Amniotic epithelial cell (primary cell): ENCODE data around the gene GBGT1.
"Not testable (repeated sequence)": the region's sequence is repeated elsewhere in the genome, so short reads cannot be mapped to it uniquely, and the experiment has no call there.

Experiments
- DNase-seq: peaks from one replicate; pipeline ENCODE4 v3.0.0-alpha.2; 2010; ENCODE audit warnings: low read depth

Gene GBGT1

DNA sequence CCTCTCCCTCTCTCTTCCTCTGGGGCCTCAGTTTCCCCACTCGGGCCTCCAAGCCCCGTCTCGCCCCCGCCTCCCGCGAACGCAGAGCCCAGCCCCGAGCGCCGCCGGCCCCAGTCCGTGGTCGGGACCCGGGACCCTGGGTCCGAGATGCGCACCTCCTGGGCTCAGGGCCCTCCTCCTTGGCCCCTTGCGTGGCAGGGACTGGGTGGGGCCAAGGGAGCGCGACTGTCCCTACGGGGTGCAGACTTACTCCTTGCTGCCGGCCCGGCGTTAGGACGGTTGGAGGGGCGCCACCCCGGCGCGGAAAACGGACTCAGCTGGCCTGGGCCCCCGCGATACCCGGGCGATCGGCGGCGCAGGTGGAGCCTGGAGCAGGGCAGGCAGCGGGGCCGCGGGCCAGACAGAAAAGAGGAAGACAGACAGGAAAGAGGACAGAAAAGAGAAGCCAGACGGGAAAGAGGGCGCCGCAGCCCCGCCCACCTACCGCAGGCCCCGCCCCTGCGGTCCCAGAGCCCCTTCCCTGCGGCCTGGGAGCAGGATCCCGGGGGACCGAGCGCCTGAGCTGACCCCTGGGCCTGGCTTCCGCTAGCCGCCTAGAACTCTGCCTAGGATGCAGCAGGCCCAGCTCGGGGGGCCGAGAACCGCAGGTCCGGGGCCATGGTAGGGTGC, at the start of gene GBGT1:
TSS of gene GBGT1 (minus strand) at position 411 of the 669 bp plus-strand sequence. CDS start 1,502 bp downstream, outside the sequence.
- peak; percentile 22 for DNase-seq

GRCh38 chr9:133210609-133211008, 46.9 kb upstream of the GBGT1 start:
- no peak for DNase-seq

- DNase-seq = no peak
Measured at GRCh38 chr9:133210202-133210532, 46.5 kb upstream of the GBGT1 start.

DNA sequence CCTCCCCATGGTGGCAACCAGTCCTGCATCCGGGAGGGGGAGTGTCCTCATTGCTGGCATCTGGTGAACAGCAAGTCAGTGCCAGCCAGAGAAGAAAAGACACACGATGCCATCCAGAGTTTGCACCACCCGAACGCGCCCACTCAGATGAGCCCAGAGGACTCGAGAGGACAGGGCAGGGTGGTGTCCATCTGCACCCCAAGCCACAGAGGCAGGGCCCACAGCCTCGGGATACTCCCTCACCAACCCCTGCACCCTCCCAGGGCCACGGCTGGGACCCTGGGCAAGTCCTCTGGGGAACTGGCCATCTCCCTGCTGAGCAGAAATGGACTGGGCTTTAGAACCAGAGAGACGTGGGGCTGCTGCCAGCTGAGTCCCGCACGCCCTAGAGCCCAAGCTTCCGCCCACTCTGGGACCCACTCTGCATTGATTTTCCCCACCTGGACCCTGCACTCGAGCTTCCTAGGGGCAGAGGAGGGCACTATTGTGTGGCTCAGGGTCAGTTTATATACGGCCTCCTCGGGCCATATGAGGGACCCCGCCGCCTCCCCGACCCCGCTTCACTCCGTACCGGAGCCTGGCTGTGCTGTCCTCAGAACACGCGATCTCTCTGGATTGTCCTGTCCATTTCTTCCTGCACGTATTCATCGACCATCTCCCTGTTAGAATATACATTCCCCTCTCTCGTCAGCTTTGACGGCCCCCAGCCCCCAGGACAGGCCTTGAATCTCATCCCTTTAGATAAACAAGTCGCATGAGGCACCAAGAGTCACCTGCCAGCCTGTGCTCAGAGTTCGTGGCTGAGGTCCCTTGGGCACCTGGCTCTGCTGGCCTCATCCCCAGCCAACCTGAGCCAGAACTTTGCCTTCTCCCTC, 45.9 kb upstream of the GBGT1 start:
- DNase-seq = not testable (repeated sequence)

GRCh38 chr9:133208880-133209300, 45.2 kb upstream of the GBGT1 start, which contains the start of gene OBP2B:
TSS of gene OBP2B (minus strand) at chr9:133209250. CDS start at chr9:133209199, 51 bp downstream.
- not testable (repeated sequence) for DNase-seq

- not testable (repeated sequence) for DNase-seq
Measured at GRCh38 chr9:133208171-133208879, 44.6 kb upstream of the GBGT1 start.

DNA sequence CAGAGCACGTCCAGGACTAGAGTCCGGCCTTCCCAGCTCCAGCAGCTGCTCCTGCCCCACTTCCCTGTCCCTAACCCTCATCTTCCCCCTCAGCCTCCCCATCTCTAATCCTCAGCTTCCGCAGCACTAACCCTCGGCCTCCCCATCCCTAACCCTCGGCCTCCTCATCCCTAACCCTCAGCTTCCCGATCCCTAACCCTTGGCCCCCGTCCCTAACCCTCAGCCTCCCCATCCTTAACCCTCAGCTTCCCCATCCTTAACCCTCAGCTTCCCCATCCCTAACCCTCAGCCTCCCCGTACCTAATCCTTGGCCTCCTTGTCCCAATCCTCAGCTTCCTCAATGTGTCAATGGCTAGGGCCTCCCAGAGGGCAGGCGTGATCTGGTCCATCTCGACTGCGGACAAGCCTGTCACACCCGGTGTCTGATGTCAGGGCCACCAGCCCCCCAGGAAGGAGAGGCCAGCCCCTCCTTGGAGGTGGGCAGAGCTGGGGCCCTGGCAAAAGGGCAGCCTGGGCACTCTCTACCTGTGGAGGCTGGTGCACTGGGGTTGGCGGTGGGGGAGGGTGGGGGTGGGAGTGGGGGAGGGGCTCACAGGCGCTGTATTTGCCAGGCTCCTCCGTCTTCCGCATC, 43.9 kb upstream of the GBGT1 start:
- DNase-seq = no peak

- no peak for DNase-seq
Measured at GRCh38 chr9:133207021-133207531, 43.4 kb upstream of the GBGT1 start.

- no peak for DNase-seq
Measured at GRCh38 chr9:133205996-133206931, 42.5 kb upstream of the GBGT1 start.

DNA sequence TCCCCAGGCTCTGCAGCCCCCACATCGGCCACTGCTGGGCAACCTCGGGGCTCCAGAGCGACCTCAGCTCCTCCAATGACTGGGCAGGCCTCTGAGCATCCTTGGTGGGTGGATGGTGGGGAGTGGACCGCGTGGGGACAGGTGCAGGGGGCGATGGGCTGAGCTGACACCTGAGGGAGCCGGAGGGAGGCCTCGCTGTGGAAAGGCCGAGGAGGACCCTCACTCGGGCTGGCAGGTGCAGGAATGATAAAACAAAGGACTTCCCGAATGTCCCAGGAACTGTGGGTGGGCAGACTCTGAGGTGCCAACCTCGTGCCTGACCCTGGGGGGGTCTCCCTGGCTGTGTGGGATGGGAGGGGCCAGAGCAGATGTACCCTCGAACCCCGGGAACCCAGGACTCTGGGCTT, 41.8 kb upstream of the GBGT1 start:
- not testable (repeated sequence) for DNase-seq

DNA sequence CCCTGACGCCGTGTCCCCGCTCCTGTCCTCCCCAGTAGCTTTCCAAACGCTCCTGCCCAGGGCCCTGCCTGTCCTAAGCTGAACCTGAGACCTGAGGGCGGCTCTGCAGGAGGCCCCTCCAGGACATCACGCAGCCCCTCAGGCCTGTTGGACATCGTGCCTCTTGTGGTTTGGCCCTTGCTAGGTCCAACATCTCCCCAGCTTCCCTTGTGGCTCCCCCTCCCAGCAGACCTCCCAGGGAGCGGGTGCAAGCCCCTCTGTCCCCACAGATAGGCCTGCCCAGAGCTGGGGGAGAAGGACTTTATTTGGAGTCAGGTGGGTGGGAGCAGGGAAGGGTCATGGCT, 41.3 kb upstream of the GBGT1 start:
- no peak for DNase-seq

DNA sequence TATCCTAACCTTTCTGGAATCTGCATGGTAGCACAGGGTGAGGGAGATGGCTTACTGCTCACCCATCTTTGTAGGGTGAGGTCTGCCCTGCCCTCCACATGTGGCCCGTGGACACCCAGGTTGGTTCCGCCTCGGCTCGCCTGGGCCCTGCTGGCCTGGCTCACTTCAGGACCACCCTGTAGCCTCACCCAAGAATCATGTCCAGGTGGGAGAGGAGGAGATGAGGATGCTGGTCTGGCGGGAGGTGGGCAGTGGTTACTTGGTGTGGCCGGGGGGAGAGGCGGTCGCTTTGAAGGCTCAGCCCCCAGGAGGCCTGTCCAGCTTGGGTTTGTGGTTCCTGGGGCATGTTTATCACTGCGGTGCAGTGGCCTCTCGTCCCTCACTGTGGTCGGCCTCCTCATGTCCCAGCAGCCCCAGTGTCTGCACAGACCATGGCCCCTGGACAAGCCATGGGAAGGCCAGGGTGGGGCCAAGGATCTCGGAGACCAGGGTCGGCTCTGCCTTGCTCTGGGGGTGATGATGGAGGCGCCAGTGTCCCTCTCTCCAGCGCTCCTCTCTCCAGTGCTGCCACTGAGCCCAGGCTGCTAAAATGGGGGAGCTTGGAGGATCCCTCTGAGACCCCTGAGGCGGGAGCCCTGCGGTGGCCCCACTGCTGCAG, 40.8 kb upstream of the GBGT1 start:
- DNase-seq = no peak

- no peak for DNase-seq
Measured at GRCh38 chr9:133203506-133204075, 39.9 kb upstream of the GBGT1 start.

- DNase-seq = no peak
Measured at GRCh38 chr9:133202688-133203453, 39.2 kb upstream of the GBGT1 start.

- no peak for DNase-seq
Measured at GRCh38 chr9:133202145-133202513, 38.4 kb upstream of the GBGT1 start.

GRCh38 chr9:133201424-133202144, 37.9 kb upstream of the GBGT1 start:
- DNase-seq = no peak

- DNase-seq = no peak
Measured at GRCh38 chr9:133200631-133201030, 36.9 kb upstream of the GBGT1 start.

DNA sequence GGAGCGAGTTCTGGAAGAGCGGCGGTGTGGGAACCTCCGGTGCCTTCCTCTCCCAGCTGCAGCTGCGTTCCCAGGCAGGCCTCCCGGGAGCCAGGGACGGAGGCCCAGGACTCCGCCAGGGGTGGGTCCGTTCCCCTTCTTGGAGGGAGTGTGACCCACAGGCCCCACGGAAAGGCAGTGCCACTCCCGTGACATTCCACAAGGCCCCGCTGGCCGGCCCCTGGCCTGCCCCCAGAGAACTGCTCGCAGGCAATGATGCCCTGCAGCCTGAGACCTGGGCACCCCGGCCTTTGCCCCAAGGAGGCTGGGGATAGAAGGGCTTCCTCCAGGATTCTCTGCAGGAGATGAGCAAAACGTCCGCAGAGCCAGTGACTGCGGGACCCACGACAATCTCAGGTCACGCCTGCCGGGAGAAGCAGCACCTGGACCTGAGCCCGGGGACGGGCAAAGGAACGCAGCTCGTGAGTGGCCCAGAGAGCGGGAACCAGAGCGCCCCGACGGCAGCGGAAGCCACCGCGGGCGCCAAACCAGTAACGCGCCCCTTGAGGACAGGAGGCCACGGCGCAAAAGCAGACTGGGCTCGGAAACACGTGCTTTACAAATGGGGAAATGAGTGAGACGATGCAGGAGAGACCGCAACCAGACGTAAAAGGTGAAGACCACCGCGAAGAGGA, 36.1 kb upstream of the GBGT1 start:
- no peak for DNase-seq
